Activated CD8-positive, alpha-beta T cell treated with anti-CD3 and anti-CD28 coated beads for 36 hours (primary cell): ENCODE data around the gene SLC43A3. TPM values are rescaled to one million over a fixed set of nuclear protein-coding genes. Genes with fewer than 3 reads are reported as not detected.

Experiments
- ATAC-seq: fragments of 200-7000 bp; cut with Tn5 transposase; one replicate; pipeline ENCODE4 v1.10.0; 2021; ENCODE audit warnings: mild to moderate bottlenecking, moderate library complexity
- CTCF ChIA-PET: fragments of 350-600 bp; sonication (Branson Sonifier 250); formaldehyde crosslinking; loops from one replicate; lab custom pipeline; 2021; ENCODE audit warnings: antibody characterized with exemption; lab: Charles Lee
- POLR2A ChIA-PET: fragments of 350-600 bp; sonication (Branson Sonifier 250); formaldehyde crosslinking; loops from one replicate; lab custom pipeline; 2021; ENCODE audit warnings: antibody characterized with exemption; lab: Charles Lee
- DNase-seq: peaks from one replicate; pipeline ENCODE4 v3.0.0-alpha.2; 2020
- H3K27ac Mint-ChIP-seq: one replicate; pipeline ENCODE4 v1.8.0; 2021; ENCODE audit warnings: mild to moderate bottlenecking, mixed read lengths
- H3K27me3 Mint-ChIP-seq: one replicate; pipeline ENCODE4 v1.8.0; 2021; ENCODE audit warnings: mixed read lengths
- H3K36me3 Mint-ChIP-seq: one replicate; pipeline ENCODE4 v1.8.0; 2021; ENCODE audit warnings: low read depth, mixed read lengths
- H3K4me1 Mint-ChIP-seq: one replicate; pipeline ENCODE4 v1.8.0; 2021; ENCODE audit warnings: low read depth, mixed read lengths
- H3K4me3 Mint-ChIP-seq: one replicate; pipeline ENCODE4 v1.8.0; 2021; ENCODE audit warnings: mild to moderate bottlenecking, moderate library complexity, mixed read lengths
- H3K9me3 Mint-ChIP-seq: one replicate; pipeline ENCODE4 v1.8.0; 2021; ENCODE audit warnings: mixed read lengths
- CTCF ChIP-seq: fragments of 200-600 bp; IDR thresholded peaks from one replicate; pipeline ENCODE4 v1.8.0; 2022; ENCODE audit warnings: antibody characterized with exemption, mild to moderate bottlenecking
- intact Hi-C: fragments of 100-400 bp; cut with micrococcal nuclease; formaldehyde crosslinking; loops from one replicate; pipeline ENCODE4 v1.10.0; 2022
- total RNA-seq, 2 experiments: library from RNA; stranded (reverse); gene quantifications; one replicate each; pipeline ENCODE4 v1.2.3, GENCODE V29; 2021

Gene SLC43A3
- total RNA-seq, 2 experiments from 2014 or later, result 294 to 300 TPM

GRCh38 chr11:57464539-57465181, 37.7 kb upstream of the SLC43A3 start:
- H3K4me3 Mint-ChIP-seq, result no peak overlapping the region
- ChIA-PET CTCF (interaction anchor here (1.2 to 2.7 kb wide), 5 partner anchors 8 to 119 kb away, joined by 3 to 12 read pairs (median 5); no protein-coding TSS in a partner anchor), POLR2A (interaction anchor here (2.9 kb wide), 1 partner anchor 10 kb away, joined by 12 read pairs; no protein-coding TSS in a partner anchor)
- no peak for ATAC-seq
- no peak overlapping the region for H3K27ac Mint-ChIP-seq
- H3K4me1 Mint-ChIP-seq, result peaks cover 5% of the 10 kb centered on the region
- TF ChIP-seq CTCF, result no peak
- intact Hi-C loops, result no loop called here
- no peaks in the 10 kb centered on the region for H3K9me3 Mint-ChIP-seq
- no peaks in the 10 kb centered on the region for H3K36me3 Mint-ChIP-seq
- no peak for DNase-seq
- H3K27me3 Mint-ChIP-seq, result peaks cover 14% of the 10 kb centered on the region

- ChIA-PET CTCF (interaction anchor here (1.1 to 2.7 kb wide), 7 partner anchors 9 to 63 kb away, joined by 3 to 12 read pairs (median 5); no protein-coding TSS in a partner anchor), POLR2A (interaction anchor here (2.9 kb wide), 1 partner anchor 10 kb away, joined by 12 read pairs; no protein-coding TSS in a partner anchor)
- ATAC-seq, result no peak
- intact Hi-C loops, result no loop called here
- peaks cover 20% of the 10 kb centered on the region for H3K27me3 Mint-ChIP-seq
- no peaks in the 10 kb centered on the region for H3K36me3 Mint-ChIP-seq
- no peak overlapping the region for H3K27ac Mint-ChIP-seq
- H3K9me3 Mint-ChIP-seq, result no peaks in the 10 kb centered on the region
- no peak overlapping the region for H3K4me3 Mint-ChIP-seq
- no peak for DNase-seq
- peaks cover 9% of the 10 kb centered on the region for H3K4me1 Mint-ChIP-seq
- no peak for TF ChIP-seq CTCF
These were observed 37.0 kb upstream of the SLC43A3 start for GRCh38 chr11:57463671-57464538.

GRCh38 chr11:57462597-57462996, 35.7 kb upstream of the SLC43A3 start:
- intact Hi-C loops, result no loop called here
- peaks cover 18% of the 10 kb centered on the region for H3K4me1 Mint-ChIP-seq
- TF ChIP-seq CTCF, result no peak
- no peak overlapping the region for H3K27ac Mint-ChIP-seq
- no peak for ATAC-seq
- peaks cover 28% of the 10 kb centered on the region for H3K27me3 Mint-ChIP-seq
- ChIA-PET CTCF (interaction anchor here (1.3 to 2.7 kb wide), 3 partner anchors 15 to 65 kb away, joined by 3 to 12 read pairs (median 5); no protein-coding TSS in a partner anchor), POLR2A (interaction anchor here (0.6 to 2.9 kb wide), 2 partner anchors 12 to 35 kb away, joined by 3 to 12 read pairs; no protein-coding TSS in a partner anchor)
- no peaks in the 10 kb centered on the region for H3K36me3 Mint-ChIP-seq
- H3K9me3 Mint-ChIP-seq, result no peaks in the 10 kb centered on the region
- H3K4me3 Mint-ChIP-seq, result no peak overlapping the region
- DNase-seq, result no peak

- Mint-ChIP-seq H3K27ac (no peak overlapping the region), H3K27me3 (peaks cover 31% of the 10 kb centered on the region), H3K4me3 (no peak overlapping the region), H3K36me3 (no peaks in the 10 kb centered on the region), H3K9me3 (no peaks in the 10 kb centered on the region), H3K4me1 (peaks cover 21% of the 10 kb centered on the region)
- TF ChIP-seq CTCF, result no peak
- ChIA-PET POLR2A (interaction anchor here (0.6 to 2.9 kb wide), 2 partner anchors 12 to 119 kb away, joined by 4 to 12 read pairs; no protein-coding TSS in a partner anchor), CTCF (interaction anchor here (1.5 to 9.1 kb wide), 4 partner anchors 13 to 65 kb away, joined by 3 to 114 read pairs (median 14); partner anchors contain the start of gene SLC43A1)
- DNase-seq (no peak), ATAC-seq (no peak)
- intact Hi-C loops, result no loop called here
These were observed 35.0 kb upstream of the SLC43A3 start for GRCh38 chr11:57461841-57462489.
